HT-29 (cell line): ENCODE data around the gene RO60. TPM values are rescaled to one million over a fixed set of nuclear protein-coding genes. Genes with fewer than 3 reads are reported as not detected.
"Not testable (repeated sequence)": the region's sequence is repeated elsewhere in the genome, so short reads cannot be mapped to it uniquely, and the experiment has no call there.

Experiments
- DNase-seq: peaks from one replicate; pipeline ENCODE4 v3.0.0-alpha.2; 2015; ENCODE audit warnings: low spot score
- total RNA-seq: library from RNA; depleted of rRNA; stranded (reverse); fragments of >200 nt; shearing (Covaris generic); gene quantifications from 2 replicates; pipeline ENCODE4 v1.2.3, GENCODE V29; 2014; rRNA removed

RO60 gene
- 46.4 and 62.5 TPM in 2 replicates for total RNA-seq

DNA sequence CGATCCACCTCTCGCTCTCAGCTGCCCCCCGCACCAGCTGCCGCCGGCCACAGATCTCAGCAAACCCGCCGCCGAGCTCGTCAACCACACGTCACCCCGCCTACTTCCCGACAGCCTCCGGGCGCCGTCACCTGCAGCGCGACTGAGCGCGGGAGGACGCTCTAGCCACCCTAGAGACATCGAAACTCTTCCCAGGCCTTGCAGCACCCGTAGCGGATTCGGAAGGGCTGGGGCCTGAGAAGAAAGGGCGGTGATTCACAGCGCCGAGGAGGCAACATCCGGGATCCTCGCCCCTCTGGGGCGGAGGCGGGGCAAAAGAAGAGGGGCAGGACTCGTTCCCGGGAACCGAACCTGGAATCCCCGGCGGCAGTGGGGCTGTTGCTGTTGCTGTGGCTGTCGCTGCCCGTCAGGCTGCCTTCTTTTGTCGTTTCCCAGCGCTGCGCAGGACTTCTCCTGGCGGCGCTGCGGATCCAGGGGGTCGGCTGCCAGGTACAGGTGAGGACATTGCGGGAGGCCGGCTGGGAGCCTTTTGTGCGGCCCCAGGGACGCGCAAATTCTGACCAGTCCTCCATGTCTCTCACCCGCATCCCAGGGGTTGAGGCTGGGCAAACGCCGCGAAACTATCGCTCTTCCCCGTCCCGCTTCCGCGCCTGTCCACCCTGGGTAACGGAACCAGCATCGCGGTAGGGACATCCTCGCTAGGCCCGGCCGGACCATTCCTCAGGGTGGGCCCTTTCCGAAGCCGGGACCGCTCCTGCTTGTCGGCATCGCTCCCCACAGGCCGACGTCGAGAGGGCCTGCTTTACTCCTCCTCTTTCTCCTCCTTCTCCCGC lies at the start of gene RO60, which contains the start of gene UCHL5:
Gene RO60 (plus strand): TSS at position 331 of the 833 bp plus-strand sequence. CDS start 9,443 bp downstream, outside the sequence.
Gene UCHL5 (minus strand): TSS at position 79 of the 833 bp plus-strand sequence. CDS start 100 bp downstream, outside the sequence.
- DNase-seq: peak; percentile 97

DNA sequence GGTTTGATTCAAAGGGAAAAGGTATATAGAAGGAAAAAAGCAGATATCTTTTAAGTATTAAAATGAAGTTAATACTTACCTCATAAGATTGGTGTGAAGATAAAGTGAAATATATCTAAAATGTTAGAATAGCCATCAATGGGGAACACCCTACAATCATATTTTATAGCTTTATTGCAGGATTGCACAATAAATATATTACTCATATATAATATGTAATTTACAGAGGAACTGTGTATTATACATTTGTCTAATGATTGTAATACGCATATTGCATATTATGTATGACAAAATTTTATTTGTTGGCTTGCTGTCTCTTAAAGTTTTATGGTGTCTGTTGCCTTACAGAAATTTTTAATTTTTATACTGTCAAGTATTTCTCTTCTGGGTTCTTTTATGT lies 48.0 kb upstream of the RO60 start:
- DNase-seq: no peak

DNA sequence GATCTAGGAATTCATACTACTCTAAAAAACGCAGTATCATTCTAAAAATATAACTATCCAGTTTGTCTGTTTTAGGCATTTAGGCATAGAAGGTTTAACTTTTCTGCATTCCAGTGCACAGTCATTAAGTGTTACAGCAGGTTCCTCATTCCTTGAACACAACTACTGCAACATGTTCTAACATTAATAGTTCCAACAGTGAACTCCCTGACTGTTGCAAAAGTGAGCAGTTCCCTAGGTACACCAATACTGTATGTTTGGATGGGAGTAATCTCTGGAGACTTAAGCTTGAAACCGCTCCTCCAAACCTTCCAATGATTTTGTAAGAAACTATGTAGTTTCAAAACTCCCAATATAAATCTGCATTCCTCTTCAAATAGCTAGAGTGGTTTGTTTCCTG lies 46.4 kb upstream of the RO60 start:
- DNase-seq: no peak

DNA sequence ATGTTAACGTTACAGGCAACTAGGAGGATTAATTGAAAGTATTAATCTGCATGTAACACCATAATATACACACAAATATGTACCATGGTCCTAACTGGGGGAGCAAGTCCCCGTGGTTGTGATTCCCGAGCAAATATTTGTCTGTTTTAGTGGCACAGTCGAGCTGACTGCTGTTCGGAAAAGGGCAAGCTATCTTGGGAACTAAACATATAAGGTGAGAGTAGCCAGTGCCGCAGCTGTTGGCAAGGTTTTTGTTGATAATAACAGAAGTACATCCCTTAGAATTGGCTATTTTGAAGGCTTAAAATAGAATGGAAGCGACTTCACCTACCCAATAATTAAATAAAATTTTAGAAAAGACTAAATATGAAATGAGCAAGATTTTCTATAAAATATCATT lies 45.7 kb upstream of the RO60 start:
- no peak for DNase-seq

DNA sequence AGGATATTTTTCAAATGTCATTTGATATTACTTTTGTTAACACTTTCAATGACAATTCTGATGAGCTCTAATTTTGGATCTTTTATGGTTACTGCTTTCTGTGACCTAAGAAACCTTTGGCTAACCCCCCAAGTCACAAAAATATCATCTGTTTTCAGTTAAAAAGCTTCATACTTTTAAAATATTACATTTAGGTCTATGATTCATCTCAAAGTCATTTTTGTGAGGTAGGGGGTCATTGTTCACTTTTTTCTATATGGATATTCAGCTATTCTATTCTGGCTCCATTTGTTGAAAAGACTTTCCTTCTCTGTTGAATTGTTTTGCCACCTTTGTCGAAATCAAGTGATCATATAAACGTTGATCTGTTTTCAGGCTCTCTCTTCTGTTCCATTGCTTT lies 45.0 kb upstream of the RO60 start:
- DNase-seq: no peak

DNA sequence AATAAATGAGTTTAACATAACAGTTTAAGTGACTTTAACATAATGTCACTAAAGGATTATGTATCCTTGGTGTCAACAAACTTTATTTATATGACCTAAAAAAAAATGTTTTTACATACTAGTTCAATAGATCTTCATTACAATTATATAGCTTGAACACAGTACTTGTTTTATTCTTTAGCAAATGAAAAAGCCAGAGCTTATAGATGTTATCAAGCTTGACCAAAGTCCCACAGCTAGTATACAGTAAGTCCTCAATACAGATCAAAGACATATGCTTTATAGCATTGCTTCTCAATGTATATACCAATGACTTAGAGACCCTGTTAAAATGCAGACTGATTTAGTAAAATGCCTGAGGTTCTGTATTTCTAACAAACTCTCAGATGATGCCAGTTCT lies 42.6 kb upstream of the RO60 start:
- no peak for DNase-seq

DNA sequence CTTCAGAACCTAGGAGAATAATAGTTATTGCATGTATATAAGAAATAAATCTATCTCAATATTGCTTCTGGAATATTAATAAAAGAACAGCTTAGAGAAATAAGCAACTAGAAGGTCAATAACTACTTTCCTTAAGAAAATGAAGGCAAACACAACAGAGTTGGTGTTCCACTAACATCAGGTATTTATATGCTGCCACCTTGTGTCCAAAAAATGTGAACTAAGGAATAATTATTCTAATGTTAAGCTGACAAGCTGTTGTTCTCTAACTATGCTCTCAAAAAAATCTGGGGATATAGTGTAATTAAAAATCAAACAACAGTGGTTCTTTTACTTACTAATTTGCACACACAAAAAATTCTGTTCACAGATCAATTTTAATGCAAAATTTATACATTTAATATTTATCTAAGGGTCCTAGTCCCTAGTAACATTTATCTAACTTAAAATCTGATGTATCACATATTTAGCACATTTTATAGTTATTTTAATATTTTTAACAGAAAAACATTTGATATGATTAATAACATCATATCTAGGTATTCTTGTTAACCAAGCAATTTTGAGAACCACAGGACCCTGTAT lies 39.9 kb upstream of the RO60 start:
- peak; percentile 76 for DNase-seq

DNA sequence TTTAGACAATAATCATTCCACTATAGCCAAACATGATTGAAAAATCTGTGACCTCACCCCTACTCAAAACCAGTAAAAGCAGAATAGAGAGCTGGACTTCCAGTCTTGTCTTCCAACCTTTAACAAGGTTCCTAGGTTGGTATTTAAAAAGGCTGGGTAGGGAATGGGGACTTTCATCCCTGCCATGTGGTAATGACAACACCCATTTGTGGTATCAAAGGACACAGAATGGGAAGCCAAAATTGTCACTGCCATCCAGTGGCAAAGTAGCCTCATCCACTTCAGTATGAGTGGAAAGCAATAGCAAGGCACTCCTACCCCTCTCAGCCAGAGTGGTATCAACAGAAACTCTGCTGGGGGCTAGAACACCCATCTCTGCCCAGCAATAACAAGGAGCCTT lies 34.2 kb upstream of the RO60 start:
- no peak for DNase-seq

DNA sequence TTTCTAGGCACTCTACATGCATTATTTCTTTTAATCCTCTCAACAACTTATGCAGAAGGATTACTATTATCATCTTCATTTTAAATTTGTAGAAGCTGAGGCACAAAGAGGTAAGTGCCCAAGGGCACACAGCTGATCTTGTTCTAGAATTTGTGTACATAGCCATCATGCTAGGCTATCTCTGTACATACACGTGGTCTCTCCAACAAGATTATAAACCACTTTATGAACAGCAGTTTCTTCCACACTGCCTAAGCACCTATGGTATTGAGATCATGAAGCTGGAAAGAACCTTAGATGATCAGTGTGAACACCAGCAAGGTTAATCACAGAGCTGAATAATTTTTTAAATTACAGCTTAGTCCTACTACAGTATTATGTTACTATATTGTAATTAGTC lies 29.1 kb upstream of the RO60 start:
- no peak for DNase-seq

DNA sequence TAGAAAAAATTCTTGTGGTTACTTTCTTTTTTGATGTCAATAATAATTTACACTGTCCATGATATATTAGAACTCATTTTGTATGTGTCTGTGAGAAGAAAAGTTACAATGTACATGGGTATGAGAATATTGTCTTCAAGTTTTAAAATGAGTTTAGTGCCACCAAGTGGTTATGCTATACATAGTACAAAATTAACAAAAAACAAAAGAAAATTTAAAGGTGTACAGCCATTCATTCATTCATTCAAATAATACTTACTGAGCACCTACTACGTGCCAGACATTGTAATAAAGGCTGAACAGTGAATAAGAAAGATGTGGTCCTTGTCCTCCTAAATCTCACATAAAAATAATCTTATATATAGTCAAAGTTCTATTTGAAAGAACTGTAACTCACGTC lies 28.0 kb upstream of the RO60 start:
- peak; percentile 26 for DNase-seq

DNA sequence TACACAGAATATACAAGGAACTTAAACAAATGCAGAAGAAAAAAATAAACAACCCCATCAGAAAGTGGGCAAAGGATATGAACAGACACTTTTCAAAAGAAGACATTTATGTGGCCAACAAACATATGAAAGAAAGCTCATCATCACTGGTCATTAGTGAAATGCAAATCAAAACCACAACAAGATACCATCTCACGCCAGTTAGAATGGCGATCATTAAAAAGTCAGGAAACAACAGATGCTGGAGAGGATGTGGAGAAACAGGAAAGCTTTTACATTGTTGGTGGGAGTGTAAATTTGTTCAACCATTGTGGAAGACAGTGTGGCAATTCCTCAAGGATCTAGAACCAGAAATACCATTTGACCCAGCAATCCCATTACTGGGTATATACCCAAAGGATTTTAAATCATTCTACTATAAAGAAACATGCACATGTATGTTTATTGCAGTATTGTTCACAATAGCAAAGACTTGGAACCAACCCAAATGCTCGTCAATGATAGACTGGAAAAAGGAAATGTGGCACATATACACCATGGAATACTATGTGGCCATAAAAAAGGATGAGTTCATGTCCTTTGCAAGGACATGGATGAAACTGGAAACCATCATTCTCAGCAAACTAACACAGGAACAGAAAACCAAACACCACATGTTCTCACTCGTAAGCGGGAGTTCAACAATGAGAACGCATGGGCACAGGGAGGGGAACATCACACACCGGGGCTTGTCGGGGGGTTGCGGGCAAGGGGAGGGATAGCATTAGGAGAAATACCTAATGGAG lies 26.6 kb upstream of the RO60 start:
- DNase-seq: not testable (repeated sequence)

DNA sequence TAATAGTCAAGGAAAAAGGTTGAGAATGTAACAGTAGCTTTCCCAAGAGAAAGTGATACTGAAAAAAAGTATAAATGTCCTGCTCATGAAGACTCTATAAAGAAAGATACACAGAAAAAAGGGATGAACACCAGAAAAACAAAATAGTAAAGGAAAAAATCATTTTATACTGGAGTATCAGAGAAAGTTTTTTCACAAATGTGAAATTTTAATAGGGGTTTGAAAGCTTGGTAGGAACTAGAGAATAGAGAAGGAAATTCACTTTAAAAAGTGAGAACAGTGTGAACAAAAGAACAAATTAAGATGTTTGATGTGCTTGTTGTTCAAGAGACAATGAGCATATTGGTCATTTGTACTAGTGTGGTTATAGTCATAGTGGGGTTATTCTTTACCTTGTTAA lies 25.8 kb upstream of the RO60 start:
- no peak for DNase-seq

DNA sequence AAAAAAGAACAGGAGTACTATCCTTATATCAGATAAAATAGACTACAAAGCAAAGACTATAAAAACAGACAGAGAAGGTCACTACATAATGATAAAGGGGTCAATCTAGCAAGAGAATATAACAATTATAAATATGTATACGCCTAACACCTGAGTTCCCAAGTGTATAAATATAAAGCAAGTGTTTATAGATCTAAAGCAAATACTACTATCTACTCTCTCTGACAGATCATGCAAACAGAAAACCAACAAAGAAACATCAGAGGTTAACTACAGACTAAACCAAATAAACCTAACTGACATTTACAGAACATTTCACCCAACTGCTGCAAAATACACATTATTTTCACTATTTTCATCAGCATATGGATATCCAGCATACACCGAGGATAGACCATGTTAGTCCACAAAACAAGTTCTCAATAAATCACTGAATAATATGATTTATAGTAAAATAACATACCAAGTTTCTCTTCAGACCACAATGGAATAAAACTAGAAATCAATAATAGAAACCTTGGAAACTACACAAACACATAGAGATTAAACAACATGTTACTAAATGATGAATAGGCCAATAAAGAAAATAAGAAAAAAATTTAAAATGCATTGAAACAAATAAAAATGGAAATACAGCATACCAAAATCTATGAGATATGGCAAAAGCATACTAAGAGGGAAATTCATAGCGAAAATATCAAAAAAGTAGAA lies 22.9 kb upstream of the RO60 start:
- DNase-seq: peak; percentile 13

DNA sequence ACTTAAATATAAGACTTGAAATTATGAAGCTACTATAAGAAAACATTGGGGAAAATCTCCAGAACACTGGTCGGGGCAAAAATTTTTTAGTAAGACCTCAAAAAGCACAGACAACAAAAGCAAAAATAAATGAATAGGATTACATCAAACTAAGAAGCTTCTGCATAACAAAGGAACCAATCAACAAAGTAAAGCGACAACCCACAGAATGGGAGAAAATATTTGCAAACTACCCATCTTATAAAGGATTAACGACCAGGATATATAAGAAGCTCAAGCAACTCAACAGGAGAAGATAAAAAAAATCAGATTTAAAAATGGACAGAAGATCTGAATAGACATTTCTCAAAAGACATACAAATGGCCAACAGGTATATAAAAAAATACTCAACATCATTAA lies 19.4 kb upstream of the RO60 start:
- no peak for DNase-seq

DNA sequence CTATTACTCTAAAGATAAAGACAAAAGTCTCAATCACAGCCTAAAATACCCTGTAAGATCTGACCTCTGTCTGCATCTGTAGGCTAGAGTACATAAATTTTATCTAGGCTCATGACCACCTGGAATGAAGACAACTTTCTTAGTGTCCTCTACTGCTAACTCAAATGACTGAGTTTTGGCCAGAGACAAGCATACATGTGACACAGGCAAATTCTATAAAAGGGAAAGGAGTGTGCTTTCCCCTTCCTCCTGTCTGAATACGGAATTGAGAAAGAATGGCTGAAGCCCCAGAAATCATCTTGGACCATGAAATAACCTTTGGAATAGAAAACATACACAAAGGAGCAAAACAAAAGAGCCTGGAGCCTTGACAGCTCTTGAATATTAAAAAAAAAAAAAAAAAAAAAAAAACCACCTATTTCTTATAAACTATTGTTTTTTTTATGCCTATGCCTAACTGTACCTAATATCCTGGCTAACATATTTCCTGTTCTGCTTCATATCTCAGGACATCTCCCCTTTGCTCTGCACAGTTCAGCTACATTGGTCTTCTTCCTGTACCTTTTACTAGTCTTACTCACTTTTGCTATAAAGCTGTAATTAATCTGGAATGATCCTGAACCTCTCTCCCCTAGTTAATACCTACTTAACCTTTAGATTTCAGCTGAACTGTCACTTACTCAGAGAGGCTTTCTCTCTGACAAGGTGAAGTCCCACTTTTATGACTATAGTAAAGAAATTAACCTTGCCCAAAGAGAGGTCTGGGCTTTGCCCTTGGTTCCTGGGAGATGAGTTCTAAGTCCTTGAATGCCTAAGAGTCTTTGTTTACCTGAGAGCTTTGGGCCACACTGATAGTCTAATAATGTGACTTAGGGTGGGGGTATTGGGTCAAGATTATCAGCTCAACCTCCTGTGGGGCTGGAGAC lies 16.4 kb upstream of the RO60 start:
- no peak for DNase-seq

DNA sequence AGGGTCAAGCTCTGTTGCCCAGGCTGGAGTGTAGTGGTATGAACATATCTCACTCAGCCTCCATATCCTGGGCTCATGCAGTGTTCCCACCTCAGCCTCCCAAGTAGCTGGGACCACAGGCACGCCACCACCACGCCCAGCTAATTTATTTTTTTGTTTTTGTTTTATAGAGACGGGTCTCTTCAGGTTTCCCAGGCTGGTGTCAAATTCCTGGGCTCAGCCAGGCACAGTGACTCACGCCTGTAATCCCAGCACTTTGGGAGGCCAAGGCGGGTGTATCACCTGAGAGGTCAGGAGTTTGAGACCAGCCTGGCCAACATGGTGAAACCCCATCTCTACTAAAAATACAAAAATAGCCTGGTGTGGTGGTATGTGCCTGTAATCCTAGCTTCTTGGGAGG lies 10.5 kb upstream of the RO60 start:
- DNase-seq: not testable (repeated sequence)

DNA sequence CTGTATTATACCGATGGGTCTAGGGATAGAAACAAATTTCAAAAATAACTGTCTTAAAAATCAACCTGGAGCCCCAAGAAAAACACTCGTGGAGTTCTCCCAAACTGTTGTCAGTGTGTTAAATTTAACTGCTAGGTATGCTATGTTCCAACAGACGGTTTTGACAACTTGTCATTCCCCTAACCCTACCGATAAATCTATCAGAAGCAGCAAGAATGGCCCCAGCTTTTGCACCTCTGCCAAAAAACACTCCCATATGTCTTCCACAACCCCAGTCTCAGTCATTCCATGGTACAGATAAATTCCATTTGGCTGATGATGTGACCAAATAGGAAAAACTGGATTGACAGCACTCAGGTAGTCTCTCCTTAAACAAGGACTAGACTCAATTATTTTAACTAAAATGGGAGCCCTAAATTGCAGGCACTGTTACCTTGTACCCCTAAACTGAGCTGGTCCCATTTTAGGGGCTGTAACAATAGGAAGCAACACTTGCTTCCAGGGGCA lies 5.2 kb upstream of the RO60 start:
- no peak for DNase-seq

DNA sequence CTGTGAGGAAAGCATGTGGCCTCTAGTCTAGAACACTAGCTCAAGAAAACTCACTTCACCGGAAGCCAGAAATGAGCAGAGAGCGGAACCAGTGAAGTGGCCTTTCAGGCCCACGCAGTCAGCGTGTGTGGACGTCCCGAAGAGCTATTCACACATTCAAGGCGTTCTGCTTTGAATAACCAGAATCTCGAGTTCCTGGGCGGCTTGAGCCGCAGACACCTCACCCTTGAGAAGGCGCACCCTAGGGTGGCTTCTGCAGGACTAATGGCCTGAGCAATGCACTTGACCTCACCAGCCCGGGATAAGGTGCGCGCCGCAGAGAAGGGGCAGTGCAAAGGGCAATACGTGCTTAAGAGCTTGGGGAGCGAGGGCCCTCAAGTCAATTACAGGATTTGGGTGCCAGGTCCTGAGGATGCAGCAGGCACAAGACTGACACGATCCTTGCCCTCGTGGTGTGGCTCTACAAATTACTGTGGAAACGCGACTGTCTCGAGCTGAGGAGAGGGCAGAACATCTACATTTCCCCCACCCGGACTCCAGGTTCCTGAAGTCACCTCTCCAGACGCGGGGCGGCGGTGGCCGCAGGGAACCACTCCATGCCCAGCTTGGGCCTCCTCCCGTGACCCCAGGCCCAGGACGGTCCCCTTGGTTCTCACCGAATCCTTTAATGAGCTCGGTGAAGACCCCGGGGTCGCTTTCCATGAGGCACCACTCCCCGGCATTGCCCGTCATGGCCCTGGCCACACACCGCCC lies 707 bp upstream of the RO60 start:
- peak; percentile 75 for DNase-seq

DNA sequence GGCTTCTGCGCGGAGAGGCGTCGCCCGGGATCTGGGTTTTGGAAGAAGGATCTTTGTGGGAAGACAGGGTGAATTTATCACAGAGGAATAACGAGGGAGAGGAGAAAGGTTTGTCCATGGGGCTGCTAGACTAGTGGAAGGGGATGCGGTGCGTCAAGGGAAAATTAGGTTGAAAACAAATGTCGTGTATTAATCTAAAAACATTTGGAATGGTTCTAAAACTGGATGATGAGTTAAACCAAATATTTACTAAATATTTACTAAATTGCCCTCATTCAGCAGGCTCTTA lies 647 bp downstream of the RO60 start:
- DNase-seq: no peak

DNA sequence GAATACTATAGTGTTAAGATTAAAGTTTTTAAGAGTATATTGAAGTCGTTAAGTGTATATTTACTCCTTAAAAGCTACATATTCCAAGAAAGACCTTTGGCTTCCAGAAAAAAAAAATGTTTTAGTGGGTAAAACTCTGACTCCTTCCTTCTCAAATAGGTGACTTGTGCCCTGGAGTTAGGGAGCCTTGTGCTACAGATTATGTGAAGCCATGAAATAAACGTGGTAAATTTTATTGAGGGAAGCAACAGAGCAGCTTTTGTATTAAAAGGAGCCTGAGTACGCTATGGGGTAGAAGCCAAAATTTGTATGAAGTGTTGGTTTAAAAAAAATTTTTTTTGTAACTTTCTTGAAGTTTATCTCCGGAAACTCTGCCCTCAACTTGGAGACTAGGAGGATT lies 994 bp downstream of the RO60 start:
- DNase-seq: peak; percentile 34
